GM18951 (cell line): ENCODE results near the gene FAM72A.
"Not testable (repeated sequence)": the region's sequence is repeated elsewhere in the genome, so short reads cannot be mapped to it uniquely, and the experiment has no call there.

ENCODE experiments used
- POLR2A ChIP-seq: IDR thresholded peaks from 4 replicates; pipeline ENCODE4 v1.6.1; 2011; ENCODE audit warnings: mild to moderate bottlenecking; ENCODE audit not compliant: insufficient read length, insufficient read depth; ENCODE audit errors: extremely low read depth
- in situ Hi-C: fragments of 300-500 bp; cut with MboI; formaldehyde crosslinking; loops from one replicate; pipeline ENCODE4 v1.12.0; 2022; ENCODE audit warnings: low sequenced_read_pairs, mixed read lengths, inconsistent platforms; ENCODE audit not compliant: unreplicated experiment

Gene FAM72A

DNA sequence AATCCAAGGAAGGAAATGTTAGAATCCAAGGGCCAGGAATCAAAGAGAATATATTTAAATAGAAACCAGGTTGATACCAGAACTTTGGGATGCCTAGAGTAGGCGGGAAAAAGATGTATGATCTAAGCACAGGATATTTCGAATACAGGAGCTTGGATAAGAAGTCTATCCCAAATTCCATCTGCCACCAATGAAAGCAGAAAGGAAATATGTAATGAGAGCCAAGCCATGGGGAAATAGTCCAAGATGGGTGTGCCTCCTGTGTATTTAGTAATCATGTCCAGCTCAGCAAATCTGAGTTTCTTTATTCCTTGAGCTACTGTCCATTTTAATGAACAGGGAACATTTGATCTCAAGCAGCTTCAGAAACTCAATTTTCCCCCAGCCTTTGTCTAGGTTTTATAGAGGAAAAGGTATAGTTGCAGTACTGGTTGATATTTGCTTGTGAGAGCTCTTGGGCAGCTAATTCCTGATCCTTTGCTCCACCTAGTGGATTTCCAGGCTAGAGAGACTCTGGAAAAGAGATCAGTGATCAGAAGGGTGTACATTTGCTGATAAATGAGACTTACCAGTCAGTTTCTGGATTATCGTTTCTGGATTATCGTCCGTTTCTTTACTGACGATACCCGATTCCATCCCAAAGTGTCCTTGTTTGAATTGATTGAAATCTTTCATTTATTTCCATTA, 28.3 kb downstream of the FAM72A start:
- in situ Hi-C loops, result not testable (repeated sequence)

DNA sequence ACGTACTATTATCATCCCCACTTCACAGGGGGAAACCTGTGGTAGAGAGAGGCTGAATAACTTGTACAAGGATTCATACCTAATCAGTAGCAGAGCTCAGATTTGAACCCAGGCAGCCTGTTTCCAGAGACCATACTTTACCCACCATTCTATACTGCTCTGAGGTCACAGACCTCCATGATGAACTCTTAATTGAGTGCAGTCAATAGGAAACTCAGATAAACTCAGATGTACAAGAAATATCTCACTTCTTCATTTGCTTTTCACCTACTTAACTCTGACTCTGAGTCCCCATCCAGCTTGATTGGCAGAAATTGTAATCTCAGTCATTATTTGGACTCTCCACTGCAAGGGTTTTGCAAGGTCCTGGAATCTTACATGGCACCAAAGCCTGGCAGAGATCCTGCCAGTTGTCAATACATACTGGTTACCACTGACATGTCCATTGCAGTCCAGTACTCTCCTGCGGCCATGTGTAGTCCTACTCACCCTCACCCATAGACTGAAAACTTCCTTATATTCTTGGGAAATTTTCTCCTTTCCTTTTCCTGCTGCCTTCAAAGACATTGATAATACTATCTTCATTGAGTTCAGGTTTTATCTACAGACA, 29.4 kb downstream of the FAM72A start:
- in situ Hi-C loops, result not testable (repeated sequence)

DNA sequence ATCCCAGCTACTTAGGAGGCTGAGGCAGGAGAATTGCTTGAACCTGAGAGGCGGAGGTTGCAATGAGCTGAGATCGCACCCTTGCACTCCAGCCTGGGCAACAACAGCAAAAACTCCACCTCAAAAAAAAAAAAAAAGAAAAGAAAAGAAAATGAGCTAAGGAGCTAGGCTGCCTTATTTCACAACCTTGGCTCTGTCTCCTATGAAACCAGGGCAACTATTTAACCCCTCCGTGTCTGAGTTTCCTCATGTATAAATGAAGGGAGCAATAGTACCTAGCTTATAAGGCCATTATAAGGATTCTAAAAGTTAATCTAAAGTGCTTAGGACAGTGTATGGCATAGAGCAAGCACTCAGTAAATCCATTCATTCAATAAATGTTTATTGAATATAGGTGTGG, 32.8 kb downstream of the FAM72A start:
- in situ Hi-C loops, result not testable (repeated sequence)

DNA sequence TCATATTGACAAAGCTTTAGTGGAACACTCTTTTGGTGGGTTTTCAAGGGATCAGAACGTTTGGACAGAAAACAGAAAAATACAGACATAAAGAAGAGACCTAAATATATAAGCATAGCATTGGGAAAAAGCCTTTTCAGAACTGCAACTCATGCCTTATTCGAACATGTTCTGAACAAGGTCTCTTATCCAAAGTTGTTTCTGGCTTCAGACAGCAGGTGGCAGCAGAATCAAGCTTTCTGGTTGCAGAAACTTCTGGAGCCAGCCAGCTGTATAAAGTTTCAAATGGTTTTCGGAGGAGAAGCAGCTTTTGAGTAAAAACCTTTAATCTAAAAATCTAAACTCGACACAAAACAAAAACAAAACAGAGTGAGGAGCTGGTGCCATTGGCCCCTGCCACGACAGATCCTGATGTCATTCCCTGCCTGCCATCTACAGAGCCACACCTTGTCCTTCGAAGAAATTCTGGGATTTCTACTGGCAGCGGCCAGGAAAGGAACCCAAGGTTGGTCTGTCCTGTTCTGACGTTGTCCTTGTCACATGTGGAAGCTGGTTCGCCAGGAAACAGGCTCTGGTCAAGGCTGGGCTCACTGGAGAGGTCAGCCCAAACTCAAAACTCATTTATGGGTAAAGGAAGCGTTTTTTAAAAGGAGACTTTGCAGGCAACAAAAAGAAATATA, 35.1 kb downstream of the FAM72A start:
- in situ Hi-C loops, result not testable (repeated sequence)

DNA sequence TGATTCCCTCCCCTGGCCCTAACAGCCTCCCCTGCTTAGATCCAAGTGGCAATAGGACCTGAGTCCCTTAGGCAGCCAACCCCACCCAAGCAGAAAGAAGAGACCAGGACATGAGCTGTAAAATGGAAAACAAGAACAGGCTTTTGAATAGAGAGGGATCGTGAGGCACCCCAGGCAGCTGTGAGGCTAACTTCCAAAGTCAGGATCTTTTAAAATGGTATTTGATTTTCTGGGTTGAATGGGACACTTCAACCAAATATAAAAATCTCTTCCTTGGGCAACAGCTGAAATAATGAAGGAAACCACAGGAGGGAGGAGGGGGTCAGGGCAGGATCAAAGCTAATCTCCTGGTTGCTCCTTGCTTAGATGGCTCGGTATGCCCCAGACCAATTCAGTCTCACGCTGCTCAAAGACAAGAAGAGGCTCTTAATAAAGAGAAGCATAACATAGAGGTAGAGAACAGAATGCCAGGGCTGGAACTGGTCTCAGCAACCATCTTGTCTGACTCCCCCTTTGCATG, 56.8 kb downstream of the FAM72A start:
- in situ Hi-C loops, result no loop called here
- no peak for TF ChIP-seq POLR2A

DNA sequence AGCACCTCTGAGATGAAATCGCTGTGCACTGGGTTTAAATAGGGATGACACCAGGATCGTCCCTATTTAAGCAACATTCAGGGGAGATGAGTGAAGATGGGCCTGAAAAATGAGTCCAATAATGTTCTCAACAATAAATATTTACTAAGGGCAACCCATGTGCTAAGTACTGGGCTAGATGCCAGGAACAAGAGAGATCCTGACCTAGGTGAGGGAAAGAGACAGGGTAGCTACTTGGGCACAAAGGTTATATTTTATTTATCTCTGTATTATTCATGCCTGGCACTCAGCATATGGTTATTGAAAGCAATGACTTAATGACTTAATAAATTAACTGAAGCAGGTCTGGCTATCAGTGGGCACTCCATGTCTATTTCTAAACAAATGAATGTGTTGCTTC, 58.0 kb downstream of the FAM72A start:
- TF ChIP-seq POLR2A, result no peak
- in situ Hi-C loops, result no loop called here

DNA sequence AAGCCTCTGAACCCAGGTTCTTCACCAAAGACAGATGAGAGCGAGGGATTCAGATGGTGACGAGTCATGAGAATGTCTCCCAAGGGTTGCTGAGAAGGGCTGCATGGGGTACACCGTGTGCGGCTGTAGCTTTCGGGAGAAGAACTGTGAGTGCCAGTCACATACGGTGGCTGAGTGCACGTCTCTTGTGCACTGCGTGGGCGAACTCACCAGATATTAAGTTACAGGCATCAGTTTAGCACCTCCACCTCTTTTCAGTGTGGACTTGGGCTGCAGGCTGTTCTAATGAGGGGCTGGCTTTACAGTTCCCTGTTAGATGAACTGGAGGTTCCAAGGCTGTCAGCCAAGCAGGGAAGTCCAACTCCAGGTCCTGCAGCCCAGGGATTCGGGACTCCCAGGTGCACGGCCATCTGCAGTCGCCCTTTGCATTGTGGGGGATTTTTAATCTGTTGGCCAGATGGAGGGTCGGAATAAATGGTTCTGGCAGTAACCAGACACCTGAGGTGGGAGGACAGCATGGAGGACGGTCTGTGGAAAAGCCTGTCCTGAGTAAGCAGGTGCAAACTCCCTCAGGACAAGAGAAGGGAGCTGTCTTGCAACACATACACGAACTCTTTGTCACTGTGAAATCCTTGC, 59.0 kb downstream of the FAM72A start:
- in situ Hi-C loops, result no loop called here
- no peak for TF ChIP-seq POLR2A

DNA sequence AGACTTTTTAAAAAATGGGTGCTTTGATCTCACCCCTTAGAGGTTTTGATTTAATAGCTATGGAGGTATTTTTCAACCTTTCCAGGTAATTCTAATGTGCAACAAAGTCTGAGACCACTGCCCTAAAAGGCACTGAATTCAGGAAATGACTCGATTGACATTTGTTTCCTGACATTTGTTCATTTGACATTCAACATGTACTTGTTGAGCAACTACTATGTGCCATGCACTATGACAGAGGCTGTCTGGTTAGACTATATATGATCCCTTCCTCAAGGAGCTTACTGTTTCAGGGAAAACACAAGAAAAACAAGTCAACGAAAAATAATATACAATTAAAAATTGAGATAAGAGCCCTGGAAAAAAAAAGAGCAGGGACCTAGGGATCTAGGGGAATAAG, 59.9 kb downstream of the FAM72A start:
- TF ChIP-seq POLR2A, result no peak
- in situ Hi-C loops, result no loop called here

DNA sequence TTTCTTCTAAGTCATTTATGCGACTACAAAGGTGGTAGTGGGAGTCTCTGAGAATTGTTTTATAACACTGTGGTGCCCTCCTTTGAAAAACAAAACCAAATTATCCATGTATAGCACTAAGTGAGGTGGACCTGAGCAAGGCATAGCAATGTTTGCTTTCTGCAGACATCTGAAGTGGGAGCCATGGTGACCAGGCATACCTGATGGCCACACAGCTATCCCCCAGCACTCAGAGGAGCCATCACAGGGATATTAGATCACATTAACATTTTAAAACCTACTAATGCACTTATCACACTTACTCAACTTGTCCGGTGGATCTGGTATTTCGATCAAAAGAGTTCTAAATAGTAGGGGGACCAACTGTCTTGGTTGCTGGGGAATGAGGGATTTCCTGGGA, 60.6 kb downstream of the FAM72A start:
- in situ Hi-C loops, result no loop called here
- no peak for TF ChIP-seq POLR2A

DNA sequence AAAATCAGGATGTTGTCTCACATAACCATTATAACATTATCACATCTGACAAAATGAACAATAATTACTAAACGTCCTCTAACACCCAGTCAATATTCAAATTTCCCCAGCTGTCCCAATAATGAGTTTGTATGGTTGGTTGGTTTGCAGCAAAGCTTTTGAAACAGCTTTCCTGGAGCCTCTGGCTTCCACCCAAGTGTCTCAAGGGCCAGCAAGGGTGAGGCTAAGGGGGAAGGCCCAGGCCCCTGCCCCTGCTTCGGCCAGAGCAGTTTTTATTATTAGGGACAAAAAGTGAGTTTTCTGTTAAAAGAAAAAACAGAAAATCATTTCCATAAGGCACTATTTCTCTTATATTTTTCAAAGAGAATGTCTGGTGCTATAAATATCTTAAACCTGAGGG, 66.4 kb downstream of the FAM72A start:
- in situ Hi-C loops, result no loop called here
- TF ChIP-seq POLR2A, result no peak
